ENCODE data around the gene FAM43A.

DNA sequence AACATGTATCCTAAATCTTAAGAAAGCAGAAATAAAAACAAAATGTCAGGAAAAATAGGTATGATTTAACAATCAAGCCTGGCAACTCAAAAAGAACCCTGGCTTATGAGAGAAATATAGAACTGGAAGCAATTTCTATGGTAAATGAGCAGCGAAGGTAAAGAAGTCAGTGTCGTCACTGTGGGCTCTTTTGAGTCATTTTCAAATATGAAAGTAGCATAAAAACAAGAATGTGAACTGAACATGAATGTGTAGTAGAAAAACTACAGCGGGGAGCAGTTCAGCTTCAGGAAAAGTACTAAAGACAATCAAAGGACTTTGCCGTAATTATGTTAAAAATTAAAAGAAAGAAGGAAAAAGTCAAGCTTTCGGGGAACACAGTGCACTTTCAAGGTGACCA, 31.2 kb upstream of the FAM43A start:
- TF ChIP-seq, protein P1, sequence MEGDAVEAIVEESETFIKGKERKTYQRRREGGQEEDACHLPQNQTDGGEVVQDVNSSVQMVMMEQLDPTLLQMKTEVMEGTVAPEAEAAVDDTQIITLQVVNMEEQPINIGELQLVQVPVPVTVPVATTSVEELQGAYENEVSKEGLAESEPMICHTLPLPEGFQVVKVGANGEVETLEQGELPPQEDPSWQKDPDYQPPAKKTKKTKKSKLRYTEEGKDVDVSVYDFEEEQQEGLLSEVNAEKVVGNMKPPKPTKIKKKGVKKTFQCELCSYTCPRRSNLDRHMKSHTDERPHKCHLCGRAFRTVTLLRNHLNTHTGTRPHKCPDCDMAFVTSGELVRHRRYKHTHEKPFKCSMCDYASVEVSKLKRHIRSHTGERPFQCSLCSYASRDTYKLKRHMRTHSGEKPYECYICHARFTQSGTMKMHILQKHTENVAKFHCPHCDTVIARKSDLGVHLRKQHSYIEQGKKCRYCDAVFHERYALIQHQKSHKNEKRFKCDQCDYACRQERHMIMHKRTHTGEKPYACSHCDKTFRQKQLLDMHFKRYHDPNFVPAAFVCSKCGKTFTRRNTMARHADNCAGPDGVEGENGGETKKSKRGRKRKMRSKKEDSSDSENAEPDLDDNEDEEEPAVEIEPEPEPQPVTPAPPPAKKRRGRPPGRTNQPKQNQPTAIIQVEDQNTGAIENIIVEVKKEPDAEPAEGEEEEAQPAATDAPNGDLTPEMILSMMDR (IDR thresholded peaks at IDR 0.05), result no peak
- TF ChIP-seq, protein P2, sequence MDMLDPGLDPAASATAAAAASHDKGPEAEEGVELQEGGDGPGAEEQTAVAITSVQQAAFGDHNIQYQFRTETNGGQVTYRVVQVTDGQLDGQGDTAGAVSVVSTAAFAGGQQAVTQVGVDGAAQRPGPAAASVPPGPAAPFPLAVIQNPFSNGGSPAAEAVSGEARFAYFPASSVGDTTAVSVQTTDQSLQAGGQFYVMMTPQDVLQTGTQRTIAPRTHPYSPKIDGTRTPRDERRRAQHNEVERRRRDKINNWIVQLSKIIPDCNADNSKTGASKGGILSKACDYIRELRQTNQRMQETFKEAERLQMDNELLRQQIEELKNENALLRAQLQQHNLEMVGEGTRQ (IDR thresholded peaks at IDR 0.05), result no peak
- TF ChIP-seq NPAS2 (CRISPR knock-in tag; IDR thresholded peaks at IDR 0.05; ENCODE audit: borderline replicate concordance) (no peak), POLR2A (IDR thresholded peaks at IDR 0.05; ENCODE audit: low read length) (no peak), KDM1A (IDR thresholded peaks at IDR 0.05; ENCODE audit: low read depth) (no peak), RAD21 (conservative IDR thresholded peaks at IDR 0.05 in 1 of 2, IDR thresholded peaks at IDR 0.05 in 1 of 2) (no peak)
- TF ChIP-seq, protein P3, sequence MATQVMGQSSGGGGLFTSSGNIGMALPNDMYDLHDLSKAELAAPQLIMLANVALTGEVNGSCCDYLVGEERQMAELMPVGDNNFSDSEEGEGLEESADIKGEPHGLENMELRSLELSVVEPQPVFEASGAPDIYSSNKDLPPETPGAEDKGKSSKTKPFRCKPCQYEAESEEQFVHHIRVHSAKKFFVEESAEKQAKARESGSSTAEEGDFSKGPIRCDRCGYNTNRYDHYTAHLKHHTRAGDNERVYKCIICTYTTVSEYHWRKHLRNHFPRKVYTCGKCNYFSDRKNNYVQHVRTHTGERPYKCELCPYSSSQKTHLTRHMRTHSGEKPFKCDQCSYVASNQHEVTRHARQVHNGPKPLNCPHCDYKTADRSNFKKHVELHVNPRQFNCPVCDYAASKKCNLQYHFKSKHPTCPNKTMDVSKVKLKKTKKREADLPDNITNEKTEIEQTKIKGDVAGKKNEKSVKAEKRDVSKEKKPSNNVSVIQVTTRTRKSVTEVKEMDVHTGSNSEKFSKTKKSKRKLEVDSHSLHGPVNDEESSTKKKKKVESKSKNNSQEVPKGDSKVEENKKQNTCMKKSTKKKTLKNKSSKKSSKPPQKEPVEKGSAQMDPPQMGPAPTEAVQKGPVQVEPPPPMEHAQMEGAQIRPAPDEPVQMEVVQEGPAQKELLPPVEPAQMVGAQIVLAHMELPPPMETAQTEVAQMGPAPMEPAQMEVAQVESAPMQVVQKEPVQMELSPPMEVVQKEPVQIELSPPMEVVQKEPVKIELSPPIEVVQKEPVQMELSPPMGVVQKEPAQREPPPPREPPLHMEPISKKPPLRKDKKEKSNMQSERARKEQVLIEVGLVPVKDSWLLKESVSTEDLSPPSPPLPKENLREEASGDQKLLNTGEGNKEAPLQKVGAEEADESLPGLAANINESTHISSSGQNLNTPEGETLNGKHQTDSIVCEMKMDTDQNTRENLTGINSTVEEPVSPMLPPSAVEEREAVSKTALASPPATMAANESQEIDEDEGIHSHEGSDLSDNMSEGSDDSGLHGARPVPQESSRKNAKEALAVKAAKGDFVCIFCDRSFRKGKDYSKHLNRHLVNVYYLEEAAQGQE (IDR thresholded peaks at IDR 0.05), result no peak

Measured in A549 (cell line).